Heart right ventricle (tissue), 16 donors: ENCODE data around the gene TEC. TPM values are rescaled to one million over a fixed set of nuclear protein-coding genes. Genes with fewer than 3 reads are reported as not detected.
"Not testable (repeated sequence)": the region's sequence is repeated elsewhere in the genome, so short reads cannot be mapped to it uniquely, and the experiment has no call there.

Source experiments
- ATAC-seq, 8 donors: fragments of 200-7000 bp; cut with Tn5 transposase; one replicate each; pipeline ENCODE4 v1.9.1; 2020; ENCODE audit warnings: mild to moderate bottlenecking in 8 of 8, moderate library complexity in 8 of 8, moderate number of reproducible peaks in 1 of 8
- DNase-seq, 2 donors: peaks; one replicate each; pipeline ENCODE4 v3.0.0-alpha.2; 2020
- H3K27ac ChIP-seq, 10 donors: fragments of 200-600 bp; sonication (generic) in 2 of 10; one replicate each; pipeline versions ENCODE4 v1.5.0 to v1.8.0; 2020 to 2022; ENCODE audit warnings: mild to moderate bottlenecking in 3 of 10
- H3K27me3 ChIP-seq, 7 donors: fragments of 200-600 bp; one replicate each; pipeline ENCODE4 v1.8.0; 2021 to 2022; ENCODE audit warnings: mild to moderate bottlenecking in 2 of 7
- H3K36me3 ChIP-seq, 9 donors: fragments of 200-600 bp; sonication (generic) in 1 of 9; one replicate each; pipeline versions ENCODE4 v1.5.0 to v1.8.0; 2020 to 2022; ENCODE audit warnings: mild to moderate bottlenecking in 2 of 9
- H3K4me1 ChIP-seq, 9 donors: fragments of 200-600 bp; sonication (generic) in 1 of 9; one replicate each; pipeline versions ENCODE4 v1.5.0 to v1.8.0; 2020 to 2022; ENCODE audit warnings: mild to moderate bottlenecking in 4 of 9
- H3K4me3 ChIP-seq, 10 donors: fragments of 200-600 bp; sonication (generic) in 2 of 10; one replicate each; pipeline versions ENCODE4 v1.5.0 to v1.8.0; 2020 to 2022; ENCODE audit warnings: mild to moderate bottlenecking in 7 of 10, moderate library complexity in 2 of 10
- H3K9me3 ChIP-seq, 11 donors: fragments of 200-600 bp in 10 of 11; sonication (generic) in 2 of 11; one replicate each; pipeline versions ENCODE4 v1.5.0 to v1.8.0; 2013 to 2022; ENCODE audit warnings: mild to moderate bottlenecking in 2 of 11, control low read depth in 1 of 11, moderate library complexity in 1 of 11
- CTCF ChIP-seq, 9 donors: fragments of 200-600 bp; sonication (generic) in 2 of 9; IDR thresholded peaks; one replicate each; pipeline versions ENCODE4 v1.5.0 to v1.8.0; 2021 to 2022; ENCODE audit warnings: antibody characterized with exemption in 9 of 9, mild to moderate bottlenecking in 5 of 9, moderate library complexity in 1 of 9
- WGBS, 2 donors: extraction: QIAGEN DNeasy Blood & Tissue Kit; methylation state at CpG; one replicate each; pipeline ENCODE4 v1.1.7; 2013; ENCODE audit warnings: inconsistent platforms in 1 of 2; 5-methylcytosine and 5-hydroxymethylcytosine counted together
- intact Hi-C, 10 donors: fragments of 100-400 bp; cut with DNase I; formaldehyde crosslinking; loops; one replicate each; pipeline versions ENCODE4 v1.11.1 to v1.14.2; 2022
- polyA plus RNA-seq, 2 donors: library from polyadenylated mRNA; stranded (reverse); fragments of 200-250 nt; gene quantifications; one replicate each; pipeline ENCODE4 v1.2.3, GENCODE V29; 2013
- total RNA-seq, 10 donors: library from RNA; stranded (reverse); fragmentation: NEBNext Ultra II Directional in 3 of 10; extraction: Animal tissue kit (Norgen Biotek cat#: 25700) in 3 of 10; gene quantifications; one replicate each; pipeline versions ENCODE4 v1.2.1 to v1.2.4, GENCODE V29; 2021 to 2023
- donor health status: Arrhythmogenic right ventricular cardiomyopathy.
- donor health status: ischemic (EF 13 %, LVEDD 7.1; RV severe dilation, severe dysfunction).
- donor health status: healthy with polysubstance abuse.
- donor health status: DM: no; HTN: yes; CAD: no.
- donor health status: DM: no; HTN: no; CAD: no.
- donor health status: ischemic (EF 25% LVEDD 6.9; RV normal size, moderate dysfunction).
- donor health status: ischemic (EF 25% LVEDD 5.7; RV mildly dilated, moderate dysfunction).
- donor health status: healthy.
- donor health status: DM: yes; HTN: yes; CAD: no.
- donor health status: Ischemic cardiomyopathy.
- donor health status: ischemic (EF 35%, LVEDD 5.7; RV mildly dilated, moderate dysfunction).
- donor health status: nonischemic (EF 11% LVEDD 7.7; RV severe dilation, severe dysfunction).
- donor health status: DM: yes; HTN: yes; CAD: no.
- donor health status: PGD.
- donor health status: ischemic (EF 29% LVEDD 5.4; RV normal size, mild dysfunction).
- donor health status: nonischemic (EF 23%, LVEDD 6.1; RV moderate dilation, normal function).

TEC gene
- total and polyA plus RNA-seq, 12 donors, result 1.0 to 3.6 (median 2.2) TPM

- no peak for DNase-seq
- intact Hi-C loops, result no loop called here
- no peaks in the 10 kb centered on the region for H3K36me3 ChIP-seq
- no peaks in the 10 kb centered on the region for H3K27me3 ChIP-seq
- peaks cover 0 to 38% (median 0%) of the 10 kb centered on the region in 9 donors for H3K4me1 ChIP-seq
- no peak for ATAC-seq
- peak overlapping the region in 1 of 10 donors; percentile 40 for H3K27ac ChIP-seq
- H3K9me3 ChIP-seq, result no peaks in the 10 kb centered on the region
- TF ChIP-seq CTCF (IDR thresholded peaks at IDR 0.05), result no peak
- no peak overlapping the region for H3K4me3 ChIP-seq
- WGBS, 2 donors, result 78 to 83% methylated on average over 3 of the region's 3 CpGs
These were observed 45.9 kb downstream of the TEC start for GRCh38 chr4:48223633-48224295.

GRCh38 chr4:48222491-48222890, 47.1 kb downstream of the TEC start:
- no peaks in the 10 kb centered on the region for H3K9me3 ChIP-seq
- no peak overlapping the region for H3K27ac ChIP-seq
- no peak for TF ChIP-seq CTCF (IDR thresholded peaks at IDR 0.05)
- H3K4me3 ChIP-seq, result no peak overlapping the region
- H3K36me3 ChIP-seq, result no peaks in the 10 kb centered on the region
- no peak for ATAC-seq
- WGBS, 2 donors, result 85 to 90% methylated on average over 2 of the region's 2 CpGs
- H3K4me1 ChIP-seq, result peaks cover 0 to 26% (median 0%) of the 10 kb centered on the region in 9 donors
- H3K27me3 ChIP-seq, result no peaks in the 10 kb centered on the region
- no peak for DNase-seq
- intact Hi-C loops, result no loop called here

DNA sequence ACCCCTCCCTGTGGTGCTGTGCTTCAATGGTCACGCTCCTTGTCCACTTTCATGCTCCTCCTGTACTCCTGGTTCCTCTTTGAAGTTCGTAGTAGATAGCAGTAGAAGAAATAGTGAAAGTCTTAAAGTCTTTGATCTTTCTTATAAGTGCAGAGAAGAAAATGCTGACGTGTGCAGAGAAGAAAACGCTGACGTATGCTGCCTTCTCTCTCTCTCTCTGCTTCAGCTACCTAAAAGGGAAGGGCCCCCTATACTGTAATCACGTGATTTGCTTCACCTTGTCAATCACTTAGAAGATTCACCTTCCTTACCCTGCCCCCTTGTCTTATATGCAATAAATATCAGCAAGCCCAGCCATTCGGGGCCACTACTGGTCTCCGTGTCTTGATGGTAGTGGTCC, 50.2 kb downstream of the TEC start:
- 77 to 81% methylated on average over 8 of the region's 8 CpGs for WGBS, 2 donors
- ATAC-seq, intact Hi-C loops: not testable (repeated sequence)

GRCh38 chr4:48216563-48216962, 53.1 kb downstream of the TEC start:
- 91 to 100% methylated on average over 1 of the region's 1 CpG for WGBS, 2 donors
- Histone ChIP-seq H3K4me1 (peaks cover 0 to 14% (median 0%) of the 10 kb centered on the region in 9 donors), H3K4me3 (no peak overlapping the region), H3K27ac (no peak overlapping the region), H3K27me3 (no peaks in the 10 kb centered on the region), H3K36me3 (no peaks in the 10 kb centered on the region), H3K9me3 (no peaks in the 10 kb centered on the region)
- no peak for DNase-seq
- ATAC-seq, result no peak
- intact Hi-C loops, result no loop called here
- no peak for TF ChIP-seq CTCF (IDR thresholded peaks at IDR 0.05)

More for the DNA sequence above, 50.2 kb downstream of the TEC start:
- H3K4me3 ChIP-seq, DNase-seq, H3K27ac ChIP-seq, H3K27me3 ChIP-seq, H3K9me3 ChIP-seq, H3K4me1 ChIP-seq, H3K36me3 ChIP-seq: not testable (repeated sequence)

DNA sequence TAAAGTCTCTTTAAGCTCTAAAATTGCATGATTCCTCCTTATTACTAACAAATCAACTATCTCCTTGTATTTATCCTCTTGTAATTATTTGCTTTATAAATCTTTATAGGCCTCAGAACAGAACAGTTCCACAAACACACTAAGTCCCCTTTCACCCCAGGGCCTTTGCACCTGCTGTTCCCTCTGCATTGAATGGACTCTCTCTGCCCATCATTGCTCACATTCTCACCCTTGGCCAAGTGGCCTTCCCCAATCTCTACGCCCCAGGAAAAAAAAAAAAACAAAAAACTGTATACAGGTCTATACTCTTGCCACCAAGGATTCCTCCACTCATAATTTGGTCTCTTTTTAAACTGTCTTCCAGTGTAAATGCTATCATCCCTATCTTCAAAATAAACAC, 53.7 kb downstream of the TEC start:
- H3K27ac ChIP-seq, result no peak overlapping the region
- H3K9me3 ChIP-seq, result no peaks in the 10 kb centered on the region
- DNase-seq (no peak), ATAC-seq (no peak)
- H3K27me3 ChIP-seq, result no peaks in the 10 kb centered on the region
- intact Hi-C loops, result no loop called here
- no peaks in the 10 kb centered on the region for H3K36me3 ChIP-seq
- no peak overlapping the region for H3K4me3 ChIP-seq
- peaks cover 0 to 14% (median 0%) of the 10 kb centered on the region in 9 donors for H3K4me1 ChIP-seq
- no peak for TF ChIP-seq CTCF (IDR thresholded peaks at IDR 0.05)
- 86 to 91% methylated on average over 1 of the region's 1 CpG for WGBS, 2 donors
